GM19025 (cell line): Measurements from ENCODE around the gene TGFBR3L.
A peak's percentile ranks its signal among the peaks of the same experiment; 100 is the strongest.
"Not testable (repeated sequence)": the region's sequence is repeated elsewhere in the genome, so short reads cannot be mapped to it uniquely, and the experiment has no call there.

ENCODE experiments used
- ATAC-seq: cut with Tn5 transposase; IDR thresholded peaks from one replicate; pipeline ENCODE4 v1.9.1; 2021; ENCODE audit warnings: mild to moderate bottlenecking, low read depth, moderate library complexity; ENCODE audit not compliant: unreplicated experiment

TGFBR3L gene

GRCh38 chr19:7926727-7927604 is 12.3 kb downstream of the TGFBR3L start:
- no peak for ATAC-seq

- no peak for ATAC-seq
Observed at GRCh38 chr19:7927605-7928333, 13.1 kb downstream of the TGFBR3L start.

- no peak for ATAC-seq
Observed at GRCh38 chr19:7928334-7928706, 13.7 kb downstream of the TGFBR3L start.

- no peak for ATAC-seq
Observed at GRCh38 chr19:7928741-7929701, 14.4 kb downstream of the TGFBR3L start.

GRCh38 chr19:7930030-7930429 is 15.4 kb downstream of the TGFBR3L start:
- not testable (repeated sequence) for ATAC-seq

- no peak for ATAC-seq
Observed at GRCh38 chr19:7930765-7931164, 16.1 kb downstream of the TGFBR3L start.

GRCh38 chr19:7931221-7932061 is 16.8 kb downstream of the TGFBR3L start:
- ATAC-seq, result no peak

- no peak for ATAC-seq
Observed at GRCh38 chr19:7932276-7932929, 17.8 kb downstream of the TGFBR3L start.

GRCh38 chr19:7932930-7933300 is 18.3 kb downstream of the TGFBR3L start:
- ATAC-seq, result no peak

GRCh38 chr19:7933411-7933810 is 18.8 kb downstream of the TGFBR3L start:
- ATAC-seq, result no peak

GRCh38 chr19:7933828-7934725 is 19.4 kb downstream of the TGFBR3L start:
- ATAC-seq, result no peak

GRCh38 chr19:7934766-7935165 is 20.1 kb downstream of the TGFBR3L start:
- no peak for ATAC-seq

- no peak for ATAC-seq
Observed at GRCh38 chr19:7940841-7941240, 26.2 kb downstream of the TGFBR3L start.

- no peak for ATAC-seq
Observed at GRCh38 chr19:7941895-7942596, 27.4 kb downstream of the TGFBR3L start.

- no peak for ATAC-seq
Observed at GRCh38 chr19:7942981-7943443, 28.4 kb downstream of the TGFBR3L start.

GRCh38 chr19:7943444-7944176 is 29.0 kb downstream of the TGFBR3L start, which contains the start of gene TIMM44:
Gene TIMM44 (minus strand): TSS chr19:7943666. CDS start chr19:7943651, 15 bp downstream.
- ATAC-seq, result peak; percentile 98
